GM23248 (cell line): ENCODE results near the gene APMAP. TPM values are rescaled to one million over a fixed set of nuclear protein-coding genes. Genes with fewer than 3 reads are reported as not detected.

Experiments
- DNase-seq: peaks from one replicate; pipeline ENCODE4 v3.0.0-alpha.2; 2015
- H2AFZ ChIP-seq: fragments of 200-600 bp; sonication (generic); 2 replicates; pipeline ENCODE4 v1.6.1; 2016; ENCODE audit warnings: antibody characterized with exemption
- H3F3A ChIP-seq: fragments of 200-600 bp; sonication (generic); 2 replicates; pipeline ENCODE4 v1.6.1; 2016; ENCODE audit warnings: mild to moderate bottlenecking, antibody characterized with exemption, mixed run types; ENCODE audit not compliant: insufficient read depth
- H3K27ac ChIP-seq: fragments of 200-600 bp; sonication (generic); 2 replicates; pipeline ENCODE4 v1.5.1; 2016; ENCODE audit warnings: mild to moderate bottlenecking
- H3K27me3 ChIP-seq: fragments of 200-600 bp; sonication (generic); replicated peaks from 2 replicates; pipeline ENCODE4 v1.6.1; 2016; ENCODE audit warnings: mild to moderate bottlenecking; ENCODE audit not compliant: insufficient read depth
- H3K36me3 ChIP-seq: fragments of 200-600 bp; sonication (generic); 2 replicates; pipeline ENCODE4 v1.6.1; 2016; ENCODE audit warnings: low read depth, mild to moderate bottlenecking
- H3K4me1 ChIP-seq: fragments of 200-600 bp; sonication (generic); 2 replicates; pipeline ENCODE4 v1.6.1; 2016; ENCODE audit warnings: mild to moderate bottlenecking; ENCODE audit not compliant: insufficient read depth
- H3K4me2 ChIP-seq: fragments of 200-600 bp; sonication (generic); one replicate; pipeline ENCODE4 v1.6.1; 2016; ENCODE audit warnings: mild to moderate bottlenecking; ENCODE audit not compliant: unreplicated experiment
- H3K4me3 ChIP-seq: fragments of 200-600 bp; sonication (generic); 2 replicates; pipeline ENCODE4 v1.5.1; 2016; ENCODE audit warnings: mild to moderate bottlenecking
- H3K79me2 ChIP-seq: fragments of 200-600 bp; sonication (generic); 2 replicates; pipeline ENCODE4 v1.6.1; 2016; ENCODE audit warnings: mild to moderate bottlenecking; ENCODE audit not compliant: insufficient read depth
- H3K9ac ChIP-seq: fragments of 200-600 bp; sonication (generic); 2 replicates; pipeline ENCODE4 v1.6.1; 2016; ENCODE audit warnings: mild to moderate bottlenecking
- H3K9me2 ChIP-seq: fragments of 200-600 bp; sonication (generic); 2 replicates; pipeline ENCODE4 v1.6.1; 2016; ENCODE audit warnings: mixed run types, mild to moderate bottlenecking, moderate library complexity; ENCODE audit not compliant: insufficient read depth
- H3K9me3 ChIP-seq: fragments of 200-600 bp; sonication (generic); one replicate; pipeline ENCODE4 v1.6.1; 2017; ENCODE audit warnings: low read depth
- H4K20me1 ChIP-seq: fragments of 200-600 bp; sonication (generic); 2 replicates; pipeline ENCODE4 v1.6.0; 2016; ENCODE audit not compliant: insufficient read depth
- EZH2 ChIP-seq: fragments of 200-600 bp; sonication (generic); IDR thresholded peaks from 2 replicates; pipeline ENCODE4 v1.6.1; 2018; ENCODE audit warnings: antibody characterized with exemption, mild to moderate bottlenecking; ENCODE audit not compliant: insufficient read depth, poor library complexity, severe bottlenecking
- EZH2phosphoT487 ChIP-seq: fragments of 200-600 bp; sonication (generic); IDR thresholded peaks from 2 replicates; pipeline ENCODE4 v1.6.1; 2018; ENCODE audit warnings: antibody characterized with exemption, moderate library complexity, mild to moderate bottlenecking, low read depth; ENCODE audit not compliant: insufficient read depth
- WGBS, 2 experiments: methylation state at CpG; one replicate each; pipeline ENCODE4 v1.1.6; 2015 to 2017; ENCODE audit warnings: low lambda C conversion rate in 2 of 2, low coverage in 1 of 2; ENCODE audit errors: missing lambda C conversion rate in 2 of 2; 5-methylcytosine and 5-hydroxymethylcytosine counted together
- in situ Hi-C: fragments of 300-500 bp; cut with MboI; formaldehyde crosslinking; loops from 2 replicates; pipeline ENCODE4 v1.15.0; 2020
- polyA plus RNA-seq: library from polyadenylated mRNA; unstranded; fragments of >200 nt; fragmentation: Nextera tagmentation; extraction: Ambion mirVana; gene quantifications from 2 replicates; pipeline ENCODE4 v1.2.1, GENCODE V29; 2016
- total RNA-seq: library from RNA; depleted of rRNA; stranded (reverse); fragments of >200 nt; shearing (Covaris generic); gene quantifications from 2 replicates; pipeline ENCODE4 v1.2.3, GENCODE V29; 2014

Gene APMAP
- total and polyA plus RNA-seq, 2 experiments from 2014 or later = 109 to 123 TPM

DNA sequence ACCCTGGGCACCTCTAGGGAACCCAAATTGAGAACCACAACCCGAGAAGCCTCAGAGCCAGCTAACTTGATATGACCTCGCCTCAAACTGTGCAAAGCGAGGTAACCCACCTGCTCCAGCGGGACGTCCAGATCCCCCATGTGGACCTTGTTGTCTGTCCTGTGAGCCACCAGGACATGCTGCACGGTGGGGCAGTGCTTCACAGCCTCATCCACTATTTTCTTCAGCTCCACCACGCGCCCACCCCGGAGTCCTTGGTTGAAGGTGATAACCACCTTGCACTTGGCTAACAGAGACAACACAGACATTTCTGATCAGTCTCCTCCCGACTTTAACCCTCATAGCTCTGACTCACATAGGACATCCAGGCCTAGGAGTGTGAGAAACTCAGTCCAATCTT, 30.8 kb upstream of the APMAP start:
- Histone ChIP-seq H3K4me2 (no peak overlapping the region), H3F3A (no peaks in the 10 kb centered on the region), H3K36me3 (no peaks in the 10 kb centered on the region), H3K4me3 (no peak overlapping the region), H3K9me2 (no peaks in the 10 kb centered on the region), H4K20me1 (no peaks in the 10 kb centered on the region), H3K27me3 (no peaks in the 10 kb centered on the region), H3K9me3 (no peaks in the 10 kb centered on the region), H3K9ac (no peak overlapping the region), H3K27ac (no peak overlapping the region), H3K79me2 (no peaks in the 10 kb centered on the region), H3K4me1 (no peaks in the 10 kb centered on the region), H2AFZ (no peak overlapping the region)
- 69 to 77% methylated on average over 9 to 10 of the region's 10 CpGs for WGBS, 2 experiments
- DNase-seq = no peak
- TF ChIP-seq EZH2 = no peak
- no peak for TF ChIP-seq EZH2phosphoT487
- in situ Hi-C loops = loop anchor here (25.0 kb wide), 1 partner anchor 664 kb away; the partner anchor contains the start of gene ZNF337

DNA sequence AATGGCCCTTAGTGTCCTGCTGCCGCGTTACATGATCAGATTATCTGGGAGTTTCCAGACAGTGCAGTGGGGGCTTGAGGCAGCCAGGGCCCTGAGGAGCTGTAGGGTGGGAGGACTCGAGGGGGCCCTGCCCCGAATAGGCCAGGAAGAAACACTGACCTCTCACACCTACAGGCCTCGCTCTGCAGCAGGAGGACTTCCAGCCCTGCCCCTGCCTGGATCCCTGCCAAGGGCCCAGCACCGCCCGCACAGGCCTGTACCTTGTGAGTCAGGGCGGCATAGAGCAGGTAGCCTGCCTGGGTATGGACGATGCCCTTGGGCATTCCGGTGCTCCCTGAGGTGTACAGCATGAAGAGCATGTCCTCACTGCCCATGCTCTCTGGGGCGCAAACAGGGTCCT, 30.1 kb upstream of the APMAP start:
- H3K9me3 ChIP-seq = no peaks in the 10 kb centered on the region
- no peaks in the 10 kb centered on the region for H4K20me1 ChIP-seq
- TF ChIP-seq EZH2 = no peak
- no peak for TF ChIP-seq EZH2phosphoT487
- no peak overlapping the region for H3K27ac ChIP-seq
- no peak overlapping the region for H3K4me2 ChIP-seq
- no peak for DNase-seq
- no peaks in the 10 kb centered on the region for H3K9me2 ChIP-seq
- no peaks in the 10 kb centered on the region for H3K4me1 ChIP-seq
- H3F3A ChIP-seq = no peaks in the 10 kb centered on the region
- H2AFZ ChIP-seq = no peak overlapping the region
- no peaks in the 10 kb centered on the region for H3K27me3 ChIP-seq
- no peak overlapping the region for H3K9ac ChIP-seq
- 88 to 94% methylated on average over 11 of the region's 11 CpGs for WGBS, 2 experiments
- H3K4me3 ChIP-seq = no peak overlapping the region
- H3K79me2 ChIP-seq = no peaks in the 10 kb centered on the region
- in situ Hi-C loops = loop anchor here (25.0 kb wide), 1 partner anchor 665 kb away; the partner anchor contains the start of gene ZNF337
- H3K36me3 ChIP-seq = no peaks in the 10 kb centered on the region

DNA sequence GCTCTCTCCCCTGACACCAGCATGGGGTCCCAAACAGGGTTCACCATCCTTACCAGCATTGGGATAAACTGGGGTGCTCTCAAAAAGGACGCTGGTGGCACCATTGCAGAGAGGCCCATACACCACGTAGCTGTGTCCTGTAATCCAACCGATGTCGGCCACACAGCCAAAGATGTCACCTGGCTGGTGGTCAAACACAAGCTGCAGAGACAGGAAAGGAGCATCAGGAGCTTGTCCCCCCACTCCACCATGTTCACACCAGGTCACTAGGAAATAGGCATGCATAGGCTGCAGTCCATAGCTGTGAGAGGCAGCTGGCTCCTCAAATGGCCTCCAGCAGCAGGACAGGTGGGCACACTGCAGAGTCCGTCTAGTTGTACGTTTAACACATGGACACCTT, 28.8 kb upstream of the APMAP start:
- no peaks in the 10 kb centered on the region for H3K79me2 ChIP-seq
- H3F3A ChIP-seq = no peaks in the 10 kb centered on the region
- no peaks in the 10 kb centered on the region for H4K20me1 ChIP-seq
- no peak overlapping the region for H3K9ac ChIP-seq
- H3K9me2 ChIP-seq = no peaks in the 10 kb centered on the region
- TF ChIP-seq EZH2 (no peak), EZH2phosphoT487 (no peak)
- H3K4me2 ChIP-seq = no peak overlapping the region
- WGBS, 2 experiments = 83 to 90% methylated on average over 6 of the region's 6 CpGs
- H2AFZ ChIP-seq = no peak overlapping the region
- no peaks in the 10 kb centered on the region for H3K4me1 ChIP-seq
- no peak overlapping the region for H3K4me3 ChIP-seq
- in situ Hi-C loops = loop anchor here (25.0 kb wide), 1 partner anchor 666 kb away; the partner anchor contains the start of gene ZNF337
- no peaks in the 10 kb centered on the region for H3K36me3 ChIP-seq
- no peaks in the 10 kb centered on the region for H3K9me3 ChIP-seq
- DNase-seq = no peak
- no peak overlapping the region for H3K27ac ChIP-seq
- no peaks in the 10 kb centered on the region for H3K27me3 ChIP-seq

DNA sequence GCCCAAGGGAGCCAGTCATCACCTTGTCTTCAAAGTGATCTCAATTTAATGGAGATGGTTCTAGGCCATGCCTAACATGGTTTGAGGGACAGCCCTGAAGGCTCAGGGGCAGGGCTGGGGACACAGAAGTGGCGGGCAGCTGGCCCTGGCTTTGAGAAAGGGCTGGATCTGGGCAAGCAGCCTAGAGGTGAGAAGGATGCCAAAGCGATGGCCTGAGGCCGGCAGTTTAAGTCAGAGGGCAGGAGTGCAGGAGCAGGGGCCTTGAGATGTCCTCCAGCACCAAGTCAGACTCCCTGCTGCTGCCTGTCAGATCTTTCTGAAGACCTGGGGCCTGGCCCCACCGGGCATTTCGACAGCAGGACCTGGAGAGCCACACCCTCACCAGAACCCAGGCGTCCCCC, 28.4 kb upstream of the APMAP start:
- H3F3A ChIP-seq = no peaks in the 10 kb centered on the region
- no peak overlapping the region for H3K4me2 ChIP-seq
- WGBS, 2 experiments = 72 to 75% methylated on average over 6 of the region's 6 CpGs
- no peak overlapping the region for H3K4me3 ChIP-seq
- TF ChIP-seq EZH2phosphoT487 (no peak), EZH2 (no peak)
- H3K9me2 ChIP-seq = no peaks in the 10 kb centered on the region
- no peaks in the 10 kb centered on the region for H4K20me1 ChIP-seq
- in situ Hi-C loops = loop anchor here (25.0 kb wide), 1 partner anchor 666 kb away; the partner anchor contains the start of gene ZNF337
- no peaks in the 10 kb centered on the region for H3K79me2 ChIP-seq
- no peak for DNase-seq
- H3K27ac ChIP-seq = no peak overlapping the region
- H3K4me1 ChIP-seq = no peaks in the 10 kb centered on the region
- no peak overlapping the region for H3K9ac ChIP-seq
- no peaks in the 10 kb centered on the region for H3K27me3 ChIP-seq
- H2AFZ ChIP-seq = no peak overlapping the region
- H3K36me3 ChIP-seq = no peaks in the 10 kb centered on the region
- no peaks in the 10 kb centered on the region for H3K9me3 ChIP-seq

DNA sequence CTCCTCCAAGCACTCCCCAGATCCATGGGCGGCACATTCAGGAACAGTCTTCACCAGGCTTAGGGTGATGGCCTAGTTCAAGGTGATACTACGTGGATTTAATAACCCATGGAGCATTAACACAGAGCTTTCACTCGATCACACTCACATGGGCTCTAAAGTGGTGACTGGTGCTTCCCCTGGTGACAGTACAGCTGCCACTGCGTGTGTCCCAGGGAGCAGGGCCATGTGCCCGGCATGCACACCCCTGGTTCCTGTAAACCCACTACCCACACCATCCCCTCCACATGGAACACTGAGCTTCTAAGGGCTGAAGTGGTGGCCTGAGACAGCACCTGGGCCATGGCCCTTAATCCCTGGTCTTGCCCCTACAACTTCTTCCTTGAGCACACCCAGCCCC, 27.8 kb upstream of the APMAP start:
- in situ Hi-C loops = loop anchor here (25.0 kb wide), 1 partner anchor 667 kb away; the partner anchor contains the start of gene ZNF337
- WGBS, 2 experiments = 84 to 86% methylated on average over 5 of the region's 5 CpGs

More for the DNA sequence above, 27.8 kb upstream of the APMAP start:
- H3K9me3 ChIP-seq = no peaks in the 10 kb centered on the region
- H3K27ac ChIP-seq = no peak overlapping the region
- no peaks in the 10 kb centered on the region for H3K9me2 ChIP-seq
- no peaks in the 10 kb centered on the region for H3K79me2 ChIP-seq
- H3K4me3 ChIP-seq = no peak overlapping the region
- H3K36me3 ChIP-seq = no peaks in the 10 kb centered on the region
- no peaks in the 10 kb centered on the region for H3K27me3 ChIP-seq
- no peaks in the 10 kb centered on the region for H3K4me1 ChIP-seq
- H3K9ac ChIP-seq = no peak overlapping the region
- TF ChIP-seq EZH2 = no peak
- TF ChIP-seq EZH2phosphoT487 = no peak
- H4K20me1 ChIP-seq = no peaks in the 10 kb centered on the region
- no peak overlapping the region for H3K4me2 ChIP-seq
- no peak for DNase-seq
- no peaks in the 10 kb centered on the region for H3F3A ChIP-seq
- no peak overlapping the region for H2AFZ ChIP-seq
